Stomach (tissue), 4 donors: ENCODE data around the gene TNFRSF21.

Experiments used
- CTCF ChIP-seq, 7 experiments: fragments of 450-650 bp in 4 of 7; fragments of 200-600 bp in 3 of 7; sonication (generic) in 3 of 7; IDR thresholded peaks; one replicate each; pipeline ENCODE4 v1.5.1; 2016 to 2019; ENCODE audit warnings: antibody characterized with exemption in 7 of 7, control low read depth in 2 of 7, mild to moderate bottlenecking in 1 of 7
- POLR2AphosphoS5 ChIP-seq, 3 donors: sonication (generic); formaldehyde crosslinking; IDR thresholded peaks; one replicate each; pipeline ENCODE4 v1.6.1; 2016; ENCODE audit warnings: antibody characterized with exemption in 3 of 3

DNA sequence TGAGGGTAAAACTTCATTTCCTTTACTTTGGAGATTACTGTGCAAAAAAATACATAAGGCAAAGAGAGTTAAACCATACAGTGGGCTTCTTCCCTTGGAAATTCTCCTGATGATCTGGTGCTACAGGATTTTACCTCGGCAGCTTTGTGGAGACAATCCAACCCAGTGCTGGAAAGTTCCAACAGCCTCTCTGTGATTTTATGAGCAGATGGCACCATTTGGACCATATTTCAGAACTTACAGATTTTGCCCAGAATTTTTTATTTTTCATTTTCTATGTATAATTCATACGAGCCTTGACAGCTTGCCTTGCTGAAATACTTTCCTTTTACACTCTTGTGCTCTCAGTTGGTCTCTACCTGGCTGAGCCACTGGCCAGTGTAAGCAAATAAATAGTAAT lies 43.3 kb upstream of the TNFRSF21 start:
- no peak for TF ChIP-seq CTCF (IDR thresholded peaks at IDR 0.05)
- TF ChIP-seq POLR2AphosphoS5 (IDR thresholded peaks at IDR 0.05), result no peak
